Sigmoid colon (tissue), 7 donors: ENCODE results near the gene GPSM3. TPM values are rescaled to one million over a fixed set of nuclear protein-coding genes. Genes with fewer than 3 reads are reported as not detected.

Source experiments
- DNase-seq: peaks from one replicate; pipeline ENCODE4 v3.0.0-alpha.2; 2019
- H3K27ac ChIP-seq, 4 donors: fragments of 200-600 bp; sonication (generic); one replicate each; pipeline ENCODE4 v1.5.1; 2016 to 2019; ENCODE audit warnings: mild to moderate bottlenecking in 1 of 4
- H3K27me3 ChIP-seq, 3 donors: fragments of 200-600 bp; sonication (generic); one replicate each; pipeline ENCODE4 v1.5.1; 2019; ENCODE audit warnings: mild to moderate bottlenecking in 1 of 3
- H3K36me3 ChIP-seq, 4 donors: fragments of 200-600 bp; sonication (generic); one replicate each; pipeline ENCODE4 v1.5.1; 2016 to 2019
- H3K4me1 ChIP-seq, 4 donors: fragments of 200-600 bp; sonication (generic); one replicate each; pipeline ENCODE4 v1.5.1; 2017 to 2019
- H3K4me3 ChIP-seq, 4 donors: fragments of 200-600 bp; sonication (generic); one replicate each; pipeline ENCODE4 v1.5.1; 2017 to 2019; ENCODE audit warnings: mild to moderate bottlenecking in 2 of 4, moderate library complexity in 1 of 4
- H3K9me3 ChIP-seq, 4 donors: fragments of 200-600 bp in 3 of 4; sonication (generic) in 3 of 4; one replicate each; pipeline versions ENCODE4 v1.5.1 to v1.6.1; 2013 to 2019
- CTCF ChIP-seq, 4 experiments: fragments of 450-650 bp in 3 of 4; fragments of 200-600 bp in 1 of 4; IDR thresholded peaks; one replicate each; pipeline ENCODE4 v1.5.1; 2016 to 2019; ENCODE audit warnings: antibody characterized with exemption in 4 of 4, mild to moderate bottlenecking in 3 of 4, moderate library complexity in 2 of 4
- EP300 ChIP-seq, 4 donors: sonication (generic); formaldehyde crosslinking; IDR thresholded peaks; one replicate each; pipeline ENCODE4 v1.6.1; 2017; ENCODE audit warnings: antibody characterized with exemption in 4 of 4
- POLR2A ChIP-seq, 2 donors: fragments of 450-650 bp; IDR thresholded peaks; one replicate each; pipeline ENCODE4 v1.6.1; 2016; ENCODE audit warnings: antibody characterized with exemption in 2 of 2, mild to moderate bottlenecking in 2 of 2, moderate library complexity in 2 of 2
- POLR2AphosphoS5 ChIP-seq, 4 donors: sonication (generic); formaldehyde crosslinking; IDR thresholded peaks; one replicate each; pipeline ENCODE4 v1.6.1; 2017; ENCODE audit warnings: antibody characterized with exemption in 4 of 4
- WGBS, 2 donors: extraction: QIAGEN DNeasy Blood & Tissue Kit; methylation state at CpG; one replicate each; pipeline ENCODE4 v1.1.7; 2013; 5-methylcytosine and 5-hydroxymethylcytosine counted together
- intact Hi-C: fragments of 100-400 bp; cut with DNase I; formaldehyde crosslinking; loops from one replicate; pipeline ENCODE4 v1.15.1; 2023
- polyA plus RNA-seq, 3 donors: library from polyadenylated mRNA; stranded (reverse); fragments of 200-250 nt; gene quantifications; one replicate each; pipeline ENCODE4 v1.2.3, GENCODE V29; 2013
- total RNA-seq, 4 donors: library from RNA; depleted of rRNA; stranded (reverse); fragments of >200 nt; gene quantifications; one replicate each; pipeline ENCODE4 v1.1.0, GENCODE V29; 2016
- donor health status: healthy with polysubstance abuse.
- donor health status: Bipolar disorder and iron deficiency.
- donor health status: healthy.

The GPSM3 gene
- total and polyA plus RNA-seq, 7 donors = 5.0 to 56.2 (median 13.3) TPM

- no peaks in the 10 kb centered on the region for H3K27me3 ChIP-seq
Observed at GRCh38 chr6:32151863-32152768, 40.3 kb downstream of the GPSM3 start, which contains the start of gene PRRT1. PRRT1 (minus strand) TSS chr6:32151939; CDS start chr6:32151827, 112 bp downstream.

GRCh38 chr6:32151181-32151862 is 41.1 kb downstream of the GPSM3 start:
- Histone ChIP-seq H3K27ac (peak overlapping the region; percentile 88 to 93 (median 92)), H3K27me3 (no peaks in the 10 kb centered on the region), H3K36me3 (peaks cover 0 to 26% (median 0%) of the 10 kb centered on the region in 4 donors), H3K9me3 (no peaks in the 10 kb centered on the region), H3K4me3 (peak overlapping the region; percentile 61 to 80 (median 78)), H3K4me1 (peaks cover 0 to 58% (median 49%) of the 10 kb centered on the region in 4 donors)
- TF ChIP-seq EP300 (IDR thresholded peaks at IDR 0.05) = no peak
- peak in 1 of 4 donors; percentile 51 for TF ChIP-seq POLR2AphosphoS5 (IDR thresholded peaks at IDR 0.05)
- TF ChIP-seq CTCF (IDR thresholded peaks at IDR 0.05) = no peak
- TF ChIP-seq POLR2A (IDR thresholded peaks at IDR 0.05) = no peak
- intact Hi-C loops = loop anchor here (5.0 to 10.0 kb wide), 2 partner anchors 46 to 107 kb away; no protein-coding TSS in a partner anchor
- 54 to 69% methylated on average over 8 of the region's 8 CpGs for WGBS, 2 donors
- no peak for DNase-seq

More at GRCh38 chr6:32151863-32152768, 40.3 kb downstream of the GPSM3 start, which contains the start of gene PRRT1:
- peaks cover 0 to 34% (median 1%) of the 10 kb centered on the region in 4 donors for H3K36me3 ChIP-seq
- TF ChIP-seq POLR2A (IDR thresholded peaks at IDR 0.05) (no peak), POLR2AphosphoS5 (IDR thresholded peaks at IDR 0.05) (peak in 1 of 4 donors; percentile 19), CTCF (IDR thresholded peaks at IDR 0.05) (no peak)
- no peak for DNase-seq
- intact Hi-C loops = loop anchor here (1.0 to 10.0 kb wide), 3 partner anchors 22 to 107 kb away; partner anchors contain the start of gene FKBPL
- H3K27ac ChIP-seq = peak within 1 kb of the TSS; percentile 88 to 93 (median 92)
- H3K4me1 ChIP-seq = peaks cover 0 to 59% (median 49%) of the 10 kb centered on the region in 4 donors
- WGBS, 2 donors = 35 to 65% methylated on average over 18 of the region's 24 CpGs
- H3K4me3 ChIP-seq = peak within 1 kb of the TSS; percentile 61 to 80 (median 78)
- no peaks in the 10 kb centered on the region for H3K9me3 ChIP-seq

DNA sequence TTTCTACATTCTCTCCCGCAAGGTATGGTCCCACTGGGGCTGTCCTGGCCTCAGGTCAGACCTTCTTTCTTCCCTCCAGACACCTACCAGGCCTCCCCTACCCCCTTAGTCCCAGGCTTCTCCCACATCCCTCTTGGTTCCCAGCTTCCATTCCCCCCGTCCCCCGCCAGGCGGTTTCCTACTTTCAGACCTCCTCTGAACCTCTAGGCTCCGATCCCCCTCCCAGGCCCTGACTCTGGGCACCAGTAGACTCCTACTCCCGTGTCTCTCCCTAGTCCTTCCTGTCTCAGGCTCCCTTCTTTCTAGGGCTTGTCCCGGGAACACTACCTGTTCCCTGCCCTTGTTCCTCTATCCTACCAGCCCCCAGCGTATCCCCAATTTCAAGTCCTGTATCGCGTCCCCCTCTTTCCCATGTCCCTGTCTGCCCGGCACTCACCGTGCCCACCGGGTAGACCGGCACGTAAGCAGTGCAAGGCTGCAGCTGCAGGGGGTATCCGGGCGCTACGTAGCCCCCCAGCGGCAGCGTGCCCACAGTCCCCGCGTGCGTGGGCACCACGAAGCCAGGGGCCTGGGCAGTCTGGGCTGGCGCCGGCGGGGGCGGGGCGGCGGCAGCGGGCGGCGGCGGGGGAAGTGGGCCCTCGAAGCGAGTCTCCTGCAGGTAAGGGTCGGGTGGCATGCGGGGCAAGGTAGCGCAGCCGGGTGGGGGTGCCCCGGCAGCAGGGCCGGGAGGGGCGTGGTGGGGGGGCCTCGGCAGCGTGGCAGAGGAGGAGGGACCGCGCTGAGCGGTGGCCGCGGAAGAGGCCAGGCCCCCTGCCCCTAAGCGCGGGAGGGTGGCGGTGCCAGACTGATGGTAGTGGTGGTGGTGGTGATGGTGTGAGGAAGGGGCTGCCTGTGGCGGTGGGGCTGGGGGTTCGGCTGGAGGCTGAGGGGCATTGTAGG is 42.2 kb downstream of the GPSM3 start:
- TF ChIP-seq CTCF (IDR thresholded peaks at IDR 0.05) = no peak
- TF ChIP-seq EP300 (IDR thresholded peaks at IDR 0.05) = no peak
- no peak for TF ChIP-seq POLR2AphosphoS5 (IDR thresholded peaks at IDR 0.05)
- no peak for TF ChIP-seq POLR2A (IDR thresholded peaks at IDR 0.05)
- H3K27ac ChIP-seq = peak overlapping the region in 3 of 4 donors; percentile 92 to 93 (median 93)
- H3K36me3 ChIP-seq = peaks cover 0 to 18% (median 0%) of the 10 kb centered on the region in 4 donors
- peaks cover 0 to 47% (median 40%) of the 10 kb centered on the region in 4 donors for H3K4me1 ChIP-seq
- DNase-seq = no peak
- no peaks in the 10 kb centered on the region for H3K9me3 ChIP-seq
- intact Hi-C loops = loop anchor here (5.0 to 10.0 kb wide), 2 partner anchors 47 to 105 kb away; no protein-coding TSS in a partner anchor
- H3K27me3 ChIP-seq = no peaks in the 10 kb centered on the region
- 51 to 78% methylated on average over 55 of the region's 55 CpGs for WGBS, 2 donors
- peak overlapping the region; percentile 61 to 80 (median 78) for H3K4me3 ChIP-seq
